Esophagus muscularis mucosa (tissue), 4 donors: ENCODE measurements around the gene GDF15.

Experiments used
- CTCF ChIP-seq, 3 experiments: fragments of 200-600 bp in 2 of 3; fragments of 450-650 bp in 1 of 3; sonication (generic) in 2 of 3; IDR thresholded peaks; one replicate each; pipeline ENCODE4 v1.5.1; 2017 to 2019; ENCODE audit warnings: antibody characterized with exemption in 3 of 3, mild to moderate bottlenecking in 2 of 3, moderate library complexity in 1 of 3
- EP300 ChIP-seq: sonication (generic); formaldehyde crosslinking; IDR thresholded peaks from one replicate; pipeline ENCODE4 v1.6.1; 2017; ENCODE audit warnings: antibody characterized with exemption
- POLR2A ChIP-seq: fragments of 450-650 bp; IDR thresholded peaks from one replicate; pipeline ENCODE4 v1.6.1; 2017; ENCODE audit warnings: antibody characterized with exemption, moderate library complexity, mild to moderate bottlenecking, low read depth

DNA sequence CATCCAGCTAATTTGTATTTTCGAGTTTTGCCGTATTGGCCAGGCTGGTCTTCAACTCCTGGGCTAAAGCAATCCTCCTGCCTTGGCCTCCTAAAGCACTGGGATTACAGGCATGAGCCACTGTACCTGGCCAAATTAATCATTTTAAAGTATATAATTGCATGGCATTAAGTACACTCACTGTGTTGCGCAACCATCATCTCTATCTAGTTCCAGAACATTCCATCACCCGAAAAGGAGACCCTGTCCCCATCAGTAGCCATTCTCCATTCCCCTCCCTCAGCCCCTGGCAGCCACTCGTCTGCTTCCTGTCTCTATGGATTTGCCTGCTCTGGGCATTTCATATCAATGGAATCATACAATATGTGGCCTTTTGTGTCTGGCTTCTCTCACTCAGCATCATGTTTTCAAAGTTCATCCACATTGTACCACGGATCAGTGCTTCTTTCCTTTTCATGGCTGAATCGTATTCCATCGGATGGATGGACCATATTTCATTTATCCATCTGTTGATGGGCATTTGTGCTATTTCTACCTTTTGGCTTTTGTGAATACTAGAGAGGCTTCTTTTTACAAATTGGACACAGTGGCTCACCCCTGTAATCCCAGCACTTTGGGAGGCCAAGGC, 32.5 kb upstream of the GDF15 start:
- TF ChIP-seq CTCF (IDR thresholded peaks at IDR 0.05) (no peak), EP300 (no peak), POLR2A (no peak)
